HG03103 (cell line): ENCODE results near the gene CTDSPL.

Experiments used
- ATAC-seq: cut with Tn5 transposase; IDR thresholded peaks from one replicate; pipeline ENCODE4 v1.9.1; 2021; ENCODE audit warnings: low read depth; ENCODE audit not compliant: unreplicated experiment

The CTDSPL gene

DNA sequence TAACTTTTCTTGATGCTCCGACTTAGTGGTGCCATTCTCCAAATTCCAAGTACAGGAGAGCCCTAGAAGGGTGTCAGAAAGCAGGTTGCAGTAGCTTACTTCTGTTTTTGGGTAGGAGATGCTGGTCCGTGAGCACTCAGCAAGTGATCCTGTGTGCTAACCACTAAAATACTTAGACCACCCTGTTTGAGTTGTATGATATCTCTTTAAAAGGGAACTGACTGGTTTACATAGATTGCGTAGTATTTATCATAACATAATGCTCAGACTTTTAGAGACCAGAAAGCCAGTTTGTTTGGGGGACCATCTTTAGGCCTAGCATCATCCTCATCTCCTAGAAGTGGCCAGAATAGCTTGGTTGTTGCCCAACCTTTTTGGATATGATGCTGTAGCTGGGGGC lies 26.7 kb downstream of the CTDSPL start:
- no peak for ATAC-seq

DNA sequence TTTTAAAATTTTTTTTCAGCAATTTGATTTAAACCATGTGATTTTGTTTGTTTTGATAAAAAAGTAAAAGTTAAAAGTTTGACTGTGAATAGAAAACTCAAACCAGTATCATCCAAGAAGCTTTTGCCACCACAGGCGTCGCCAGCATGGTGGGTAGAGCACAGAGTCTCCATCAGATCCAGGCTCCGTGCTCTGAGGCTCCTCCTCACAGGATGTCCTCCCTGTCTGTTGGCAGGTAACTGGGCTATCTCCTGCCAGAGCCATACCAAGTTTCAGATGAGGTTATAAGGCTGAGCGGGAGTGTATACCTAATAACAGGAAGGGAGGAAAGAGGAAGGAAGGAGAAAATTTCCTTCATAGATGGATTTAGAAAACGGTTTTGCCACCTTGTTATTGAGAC lies 28.8 kb downstream of the CTDSPL start:
- ATAC-seq = no peak

DNA sequence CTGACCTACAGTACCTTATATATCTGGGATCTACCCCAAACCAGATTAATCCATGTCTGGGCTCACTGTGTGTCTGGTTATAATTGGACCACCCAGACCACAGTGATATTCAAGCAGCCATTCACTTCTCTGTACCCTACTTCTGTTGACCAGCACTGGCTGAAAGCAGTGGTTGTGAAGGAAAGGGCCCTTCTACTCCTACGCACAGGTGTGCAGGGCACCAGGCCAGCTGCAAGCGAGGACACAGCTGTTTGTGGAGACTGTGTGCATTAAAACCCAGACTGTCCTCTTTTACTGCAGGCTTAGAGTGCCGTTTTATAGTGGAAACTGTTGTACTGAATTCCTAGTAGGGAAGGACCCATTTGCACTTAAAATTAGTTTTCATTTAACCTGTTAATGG lies 29.5 kb downstream of the CTDSPL start:
- ATAC-seq = no peak

DNA sequence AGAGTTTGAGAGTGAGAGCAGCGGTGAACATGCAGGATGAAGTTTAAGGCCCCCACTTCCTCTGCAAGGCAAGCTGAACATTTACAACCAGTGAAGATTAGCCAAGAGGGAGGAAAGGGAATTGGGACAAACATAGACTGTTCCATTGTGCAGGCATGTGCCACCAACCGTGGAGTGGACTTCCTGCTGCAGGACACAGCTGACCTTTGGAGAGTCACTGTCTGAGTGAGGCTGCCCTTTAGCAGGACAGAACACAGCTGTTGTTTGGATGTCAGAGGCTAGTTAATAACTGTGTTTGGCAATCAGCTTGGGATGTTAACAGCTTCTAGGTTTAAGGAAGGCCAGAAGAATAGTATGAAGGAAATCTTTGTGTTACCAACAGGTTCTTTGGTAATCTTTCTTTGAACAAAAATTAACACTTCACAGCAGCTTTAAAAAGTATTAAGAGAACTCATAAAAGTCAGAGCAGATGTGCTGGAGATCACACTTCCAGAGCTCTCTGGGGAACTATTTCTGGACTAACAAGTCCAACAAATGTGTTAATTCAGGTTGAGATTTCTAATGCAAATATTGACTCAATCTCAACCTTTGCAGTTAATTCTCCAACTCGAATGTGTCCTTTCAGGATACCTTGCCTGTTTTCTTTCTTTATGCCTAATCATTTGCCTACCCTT lies 31.4 kb downstream of the CTDSPL start:
- ATAC-seq = no peak

DNA sequence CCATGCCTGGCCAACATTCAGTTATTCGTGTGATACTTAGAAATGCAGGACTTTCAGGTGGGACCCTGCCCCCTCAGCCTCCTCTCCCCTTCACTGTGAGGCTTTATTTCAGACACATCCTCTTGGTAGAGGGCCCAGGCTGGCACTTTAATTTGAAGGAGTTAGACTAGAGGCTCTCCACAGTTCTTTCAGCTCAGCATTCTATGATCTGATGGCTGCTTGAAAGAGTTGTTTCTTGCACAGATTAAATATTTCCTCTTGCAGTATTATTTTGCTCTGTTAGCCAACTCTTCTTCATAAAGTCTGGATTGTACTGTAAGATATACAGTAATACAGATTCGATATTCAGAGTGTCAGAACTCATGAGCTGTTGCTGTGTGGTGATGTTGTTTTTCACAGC lies 35.1 kb downstream of the CTDSPL start:
- ATAC-seq = no peak

DNA sequence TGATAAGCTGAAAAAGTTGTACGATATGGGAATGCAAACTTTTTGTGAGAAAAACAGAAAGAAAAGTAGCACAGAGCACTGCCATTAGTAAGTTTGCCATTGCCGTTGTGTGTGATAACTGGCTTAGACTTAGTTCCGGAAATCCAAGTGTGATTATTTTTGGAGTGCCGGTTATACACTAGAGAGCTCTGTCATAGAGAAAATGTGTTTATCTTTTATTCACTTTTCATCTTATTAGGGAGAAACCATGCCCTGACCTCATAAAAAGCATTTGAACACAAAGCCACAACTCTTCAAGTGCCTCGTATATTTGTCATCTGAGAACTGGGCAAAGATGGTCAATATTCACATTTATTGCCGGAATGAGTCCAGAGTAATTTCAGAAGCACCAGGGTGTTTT lies 36.1 kb downstream of the CTDSPL start:
- ATAC-seq = no peak

DNA sequence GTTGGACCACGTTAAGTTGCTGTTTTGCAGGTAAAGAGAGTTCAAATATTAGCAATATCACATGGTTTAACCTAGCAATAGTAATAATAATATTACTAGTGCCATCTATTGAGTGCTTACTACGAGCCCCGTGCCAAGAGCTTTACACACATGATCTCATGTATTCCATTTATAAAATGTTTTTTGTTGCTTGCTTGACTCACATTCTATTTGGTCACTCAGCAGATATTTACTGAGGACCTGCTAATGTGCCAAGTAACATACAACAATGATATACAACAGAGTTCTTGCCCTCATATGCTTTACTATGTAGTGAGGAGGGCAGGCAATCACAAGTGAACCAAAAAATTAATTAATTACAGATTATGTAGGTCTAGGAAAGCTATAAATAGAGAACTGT lies 36.7 kb downstream of the CTDSPL start:
- ATAC-seq = no peak

DNA sequence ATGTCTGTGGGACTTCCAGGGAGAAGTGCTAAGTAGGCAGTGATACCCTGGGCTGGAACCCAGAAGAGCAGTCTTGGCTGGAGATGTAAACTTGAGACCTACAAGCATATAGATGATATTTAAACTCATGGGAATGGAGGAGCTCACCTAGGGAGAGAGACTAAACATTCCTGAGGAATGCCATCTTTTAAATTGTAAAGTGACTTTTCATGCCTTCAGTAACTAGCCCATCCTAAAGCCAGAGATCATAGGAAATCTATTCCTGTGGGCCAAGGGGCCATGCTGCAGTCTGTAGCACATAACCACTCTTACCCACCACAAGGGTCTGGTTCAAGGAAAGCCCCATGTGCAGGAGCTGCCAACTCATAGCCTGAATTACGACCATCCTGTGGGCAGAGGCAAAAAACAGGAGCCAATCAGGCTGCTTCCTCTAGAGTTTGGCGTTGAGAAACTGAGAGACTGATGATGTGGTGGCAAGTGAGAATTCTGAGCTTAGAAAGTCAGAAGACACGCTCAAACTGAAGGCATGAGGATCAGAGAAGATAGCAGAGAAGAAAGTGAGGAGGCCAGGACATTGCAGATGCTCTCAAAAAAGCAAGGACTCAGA lies 37.5 kb downstream of the CTDSPL start:
- ATAC-seq = no peak

DNA sequence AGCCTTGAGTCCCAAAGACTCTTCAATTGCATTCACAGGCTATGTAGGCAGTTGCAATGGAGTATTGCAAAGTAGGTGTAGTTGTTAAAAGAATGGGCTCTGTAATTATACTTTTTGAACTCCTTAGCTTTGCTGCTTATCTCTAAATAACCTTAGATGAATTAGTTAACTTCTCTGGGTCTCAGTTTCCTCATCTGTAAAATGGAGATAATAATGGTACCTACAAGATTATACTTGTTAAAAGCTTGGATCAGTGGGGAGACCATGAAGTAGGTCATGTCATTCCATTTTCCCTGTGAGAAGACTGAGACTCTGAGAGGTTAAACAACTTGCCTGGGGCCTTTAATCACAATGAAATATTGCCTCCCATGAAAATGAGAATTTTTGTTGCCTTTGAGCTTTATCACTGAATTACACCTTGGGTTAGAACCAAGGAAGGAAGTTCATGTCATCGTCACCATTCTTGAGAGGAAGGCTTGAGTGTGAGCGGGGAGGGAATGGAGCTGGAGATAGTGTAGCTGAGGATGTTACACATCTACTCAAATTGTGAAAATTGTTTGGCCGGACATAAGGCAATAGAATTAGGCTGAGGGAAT lies 38.1 kb downstream of the CTDSPL start:
- no peak for ATAC-seq

DNA sequence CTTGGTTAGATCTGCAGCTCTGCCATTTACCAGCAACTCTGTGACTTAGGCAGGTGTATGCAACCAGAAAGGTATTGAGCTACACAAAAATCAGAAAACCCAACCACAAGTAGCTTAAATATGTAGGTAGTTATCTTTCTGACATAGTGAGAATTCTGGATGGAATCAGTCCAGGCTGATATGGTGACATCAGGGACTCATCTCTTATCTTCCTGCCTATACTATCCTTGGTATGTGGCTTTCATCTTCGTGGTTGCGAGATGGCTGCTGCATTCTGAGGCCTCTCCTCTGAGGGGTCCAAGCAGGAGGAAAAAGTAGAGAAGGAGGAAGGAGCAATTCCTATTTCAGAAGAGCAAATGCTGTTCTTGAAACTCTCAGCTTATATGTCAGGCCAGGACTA lies 40.0 kb downstream of the CTDSPL start:
- ATAC-seq = no peak

DNA sequence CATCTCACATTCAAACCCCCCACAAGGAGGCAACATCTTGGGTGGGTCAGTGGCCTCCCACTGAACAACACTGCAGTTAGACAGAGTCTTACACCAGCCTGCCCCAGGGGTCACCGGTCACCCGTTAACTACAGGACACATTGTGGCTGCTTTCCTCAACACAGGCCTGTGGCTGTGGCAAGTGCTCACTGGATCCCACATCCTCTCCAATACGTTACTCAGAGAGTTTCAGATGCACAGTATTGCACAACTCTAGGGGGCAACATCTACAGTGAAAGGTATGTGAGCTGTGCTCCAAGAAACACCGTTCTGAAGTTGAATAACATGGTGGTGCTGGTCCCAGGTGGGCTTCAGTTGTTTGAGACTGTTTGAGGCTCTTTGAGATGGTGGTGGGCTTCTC lies 41.0 kb downstream of the CTDSPL start:
- ATAC-seq = no peak

DNA sequence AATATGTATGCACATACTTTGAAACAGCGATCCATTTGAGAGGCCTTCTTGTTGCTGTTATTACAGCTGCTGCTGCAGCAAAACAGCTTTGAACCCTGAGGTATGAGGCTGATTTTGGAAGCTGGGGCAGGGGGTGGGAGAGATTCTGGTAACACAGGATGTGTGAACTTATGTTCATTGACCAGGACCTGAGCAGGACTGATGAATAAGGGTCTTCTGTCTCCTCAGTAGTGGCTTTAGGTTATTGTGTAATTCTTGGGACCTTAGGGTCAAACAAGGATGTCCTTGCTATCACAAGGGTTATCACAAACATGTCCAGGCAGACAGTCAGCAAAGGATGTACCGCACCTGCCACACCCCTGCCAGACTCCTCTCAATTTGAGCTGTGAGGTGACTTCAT lies 41.6 kb downstream of the CTDSPL start:
- ATAC-seq = no peak

DNA sequence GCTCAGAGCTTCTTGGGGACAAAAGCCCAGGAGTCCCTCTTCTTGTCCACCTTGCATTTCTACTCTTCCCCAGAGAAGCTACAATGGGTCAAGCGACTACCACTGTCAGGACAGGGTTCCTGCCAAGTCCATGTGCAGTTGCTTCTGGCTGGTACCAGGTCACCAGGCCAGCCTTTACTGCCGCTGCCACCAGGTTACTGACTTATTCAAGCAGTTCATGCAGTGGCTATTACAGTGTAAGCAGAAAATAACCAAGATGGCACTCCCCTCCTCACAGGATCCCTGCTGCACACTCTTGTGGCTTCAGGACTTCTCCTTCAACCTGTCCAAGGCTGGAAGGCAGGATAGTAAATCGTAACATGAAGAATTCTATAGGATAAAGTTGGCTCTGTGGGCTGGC lies 42.1 kb downstream of the CTDSPL start:
- ATAC-seq = no peak

DNA sequence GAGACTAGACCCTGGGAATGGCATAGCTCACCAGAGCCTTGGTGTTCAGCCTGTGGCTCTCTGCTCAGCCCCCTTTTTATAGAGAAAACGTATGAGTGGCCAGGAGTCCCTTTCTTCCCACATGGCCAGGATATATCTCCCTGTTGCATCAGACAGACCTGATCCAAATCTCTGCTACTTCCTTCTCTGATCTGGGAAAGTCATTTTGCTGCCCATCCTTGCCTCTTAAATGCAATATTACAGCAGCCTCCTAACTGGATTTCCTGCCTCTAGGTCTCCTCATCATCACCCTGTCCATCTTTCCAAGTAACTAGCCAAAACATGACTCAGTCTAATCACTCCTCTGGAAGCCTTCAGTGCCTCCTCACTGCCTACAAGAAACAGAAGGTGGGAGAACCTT lies 42.9 kb downstream of the CTDSPL start:
- no peak for ATAC-seq

DNA sequence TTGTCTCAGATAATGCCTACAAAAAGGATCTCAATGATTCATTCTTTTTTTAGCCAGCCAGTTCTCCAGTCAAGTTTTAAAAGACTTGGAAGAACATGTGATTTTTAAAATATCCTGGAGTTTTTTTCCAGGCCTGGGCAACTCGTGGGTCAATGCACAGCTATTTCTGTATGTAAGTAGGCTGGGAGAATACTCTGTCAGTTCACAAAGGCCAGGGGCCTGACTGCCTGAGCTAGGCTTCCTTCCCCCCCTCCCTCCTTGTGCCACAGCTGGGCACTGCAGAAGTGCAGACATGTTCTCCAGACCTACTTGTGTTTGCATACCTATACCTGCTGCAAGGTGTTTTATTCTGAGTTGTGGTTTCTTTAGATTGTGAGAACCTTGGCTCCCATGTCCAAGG lies 43.7 kb downstream of the CTDSPL start:
- ATAC-seq = no peak

DNA sequence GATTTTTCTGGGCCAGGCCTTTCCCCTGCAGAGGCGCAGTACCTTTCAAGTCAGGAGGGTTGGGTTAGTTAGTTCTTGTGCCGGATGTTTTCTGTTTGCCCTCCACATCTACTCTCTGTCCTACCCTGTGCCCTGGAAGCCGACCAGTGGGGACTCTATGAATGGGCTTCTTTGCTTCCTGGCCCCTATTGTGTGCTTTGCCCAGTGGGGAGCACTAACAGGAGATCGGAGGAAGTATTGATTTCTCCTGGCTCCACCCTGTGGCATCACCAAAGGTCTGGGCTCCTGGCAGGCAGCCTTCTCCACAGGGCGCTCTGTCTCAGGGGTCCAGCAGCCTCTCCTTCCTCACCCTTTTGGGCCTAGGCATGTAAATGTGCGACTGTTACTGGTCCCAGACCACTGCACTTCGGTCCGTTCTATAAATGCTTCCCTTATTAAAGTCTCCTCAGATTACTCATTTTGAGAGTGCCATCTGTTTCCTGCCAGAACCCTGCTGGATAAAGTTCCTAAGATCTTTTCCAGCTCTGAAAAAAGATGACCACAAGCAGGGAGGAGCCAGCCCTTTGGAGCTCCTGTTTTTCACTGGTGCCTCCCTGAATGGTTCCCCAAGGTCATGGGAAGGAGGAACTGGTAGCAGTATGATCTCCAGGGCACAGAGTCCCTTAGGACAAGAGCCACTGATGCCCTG lies 44.5 kb downstream of the CTDSPL start:
- no peak for ATAC-seq

DNA sequence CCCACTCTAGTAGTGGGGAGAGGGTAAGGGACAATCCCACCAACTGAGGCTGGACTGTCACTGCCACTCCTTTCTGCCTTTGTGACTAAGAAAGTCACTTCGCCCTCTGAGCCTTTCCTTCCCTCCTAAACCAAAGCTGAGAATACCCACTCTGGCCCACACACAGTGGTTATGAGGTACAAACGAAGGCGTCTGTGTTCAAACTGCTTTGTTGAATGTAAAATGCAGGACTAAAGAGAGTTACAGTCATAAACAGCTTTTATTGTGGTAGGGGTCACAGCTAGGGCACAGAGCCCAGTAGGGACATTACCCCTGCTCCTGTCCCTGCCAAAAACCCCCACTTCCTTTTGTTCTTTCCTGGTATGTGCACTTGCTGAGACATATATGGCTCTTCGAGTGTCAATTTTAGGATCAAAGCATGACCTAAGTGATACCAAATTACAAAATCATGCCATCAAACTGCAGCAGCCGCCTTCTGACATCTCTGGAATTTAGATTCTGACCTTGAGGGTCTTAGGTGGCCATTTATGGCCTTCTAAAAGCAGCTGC lies 45.1 kb downstream of the CTDSPL start:
- ATAC-seq = no peak

DNA sequence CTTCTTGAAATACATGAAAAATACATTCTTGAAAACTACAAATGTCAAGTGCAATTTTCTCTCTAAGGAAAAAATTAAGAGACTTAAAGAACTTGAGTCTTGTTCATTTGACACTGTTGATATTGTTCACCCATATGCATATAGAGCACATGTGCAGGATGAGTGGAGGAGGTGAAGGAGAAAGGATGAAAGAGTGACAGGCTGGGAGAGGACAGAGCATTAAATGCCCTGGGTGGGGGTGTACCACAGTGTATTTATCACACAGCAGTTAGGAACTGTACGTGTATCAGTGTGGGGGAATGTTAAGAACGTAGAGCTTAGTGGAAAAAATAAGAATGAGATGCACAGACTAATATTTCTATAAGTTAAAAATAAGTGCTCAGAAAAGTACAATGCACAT lies 45.7 kb downstream of the CTDSPL start:
- ATAC-seq = no peak

DNA sequence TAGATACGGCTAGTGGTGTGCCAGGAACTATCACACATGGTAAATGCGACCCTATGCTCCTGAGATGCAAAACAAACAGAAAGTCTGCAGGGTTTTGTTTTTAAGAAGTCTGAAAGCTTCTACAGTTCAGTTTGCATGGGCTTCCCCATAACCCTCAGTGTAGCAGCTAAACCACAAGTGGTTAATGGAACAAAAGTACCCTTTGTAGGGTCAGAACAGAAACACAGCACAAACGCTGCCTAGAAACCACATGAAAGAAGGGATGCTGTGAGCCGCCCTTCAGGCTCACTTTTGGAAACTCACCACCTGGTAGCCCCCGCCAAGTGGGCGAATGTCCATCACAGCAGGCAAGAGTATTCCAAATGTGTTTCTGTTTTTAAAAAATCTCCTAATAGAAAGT lies 46.2 kb downstream of the CTDSPL start:
- ATAC-seq = peak; percentile 93

DNA sequence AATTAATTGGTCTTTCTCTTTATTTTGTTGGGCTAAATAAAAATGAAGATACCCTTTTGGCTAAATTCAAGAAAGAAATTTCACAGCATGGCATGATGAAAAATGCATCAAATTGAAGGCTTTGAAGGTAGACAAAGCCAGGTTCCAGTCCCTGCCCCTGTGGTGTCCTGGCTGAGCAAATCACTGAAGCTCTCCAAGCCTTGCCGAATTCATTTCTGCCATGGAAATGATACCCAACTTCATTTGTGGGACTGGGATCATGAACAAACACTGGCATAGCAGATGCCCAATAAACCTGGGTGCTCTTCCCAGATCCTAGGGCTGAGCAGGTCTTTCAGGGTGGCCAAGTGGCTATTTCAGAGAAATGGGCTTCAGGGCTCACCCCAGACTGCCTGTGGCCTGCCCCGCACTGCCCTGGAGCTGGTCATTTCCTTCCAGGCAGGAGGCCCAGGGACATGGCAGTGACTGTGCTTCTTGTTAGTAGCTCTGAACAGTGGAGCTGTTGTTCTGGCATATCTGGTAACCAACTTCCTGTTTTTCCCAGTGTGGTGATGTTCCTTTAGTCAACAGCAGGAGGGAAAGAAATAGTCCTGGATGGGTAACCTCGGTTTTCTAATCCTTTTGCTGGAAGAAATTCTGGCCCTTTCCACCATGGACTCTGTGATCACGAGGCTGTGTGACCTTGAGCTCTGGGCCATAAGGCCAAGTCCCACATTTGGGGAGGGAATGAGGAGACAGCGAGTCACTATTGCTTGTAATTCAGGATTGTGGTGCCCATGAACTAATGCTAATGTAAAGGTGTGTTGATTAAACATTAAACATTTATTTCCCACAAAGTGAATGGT lies 47.6 kb downstream of the CTDSPL start:
- no peak for ATAC-seq
